H9 (cell line): ENCODE data around the gene ALG14. TPM values are rescaled to one million over a fixed set of nuclear protein-coding genes. Genes with fewer than 3 reads are reported as not detected.

Experiments
- DNase-seq: peaks from one replicate; pipeline ENCODE4 v3.0.0-alpha.2; 2017
- H2AFZ ChIP-seq: one replicate; pipeline ENCODE4 v1.6.1; 2013; ENCODE audit warnings: mild to moderate bottlenecking, low read length, control low read depth, moderate library complexity
- H2AK5ac ChIP-seq: 2 replicates; pipeline ENCODE4 v1.6.1; 2013; ENCODE audit warnings: low read length, control low read depth, mixed read lengths; ENCODE audit not compliant: insufficient read length
- H2BK120ac ChIP-seq: one replicate; pipeline ENCODE4 v1.6.1; 2013; ENCODE audit warnings: low read depth, mild to moderate bottlenecking, low read length, control low read depth, inconsistent platforms; ENCODE audit not compliant: poor library complexity, severe bottlenecking
- H2BK12ac ChIP-seq: 2 replicates; pipeline ENCODE4 v1.6.1; 2013; ENCODE audit warnings: low read length, control low read depth, mixed read lengths, low read depth; ENCODE audit not compliant: insufficient read length
- H2BK15ac ChIP-seq: 2 replicates; pipeline ENCODE4 v1.6.1; 2013; ENCODE audit warnings: low read depth, low read length, control low read depth
- H2BK20ac ChIP-seq: one replicate; pipeline ENCODE4 v1.6.1; 2013; ENCODE audit warnings: low read depth, mild to moderate bottlenecking, low read length, control low read depth, inconsistent platforms; ENCODE audit not compliant: poor library complexity, severe bottlenecking
- H2BK5ac ChIP-seq: 2 replicates; pipeline ENCODE4 v1.6.1; 2013; ENCODE audit warnings: low read length, control low read depth, mixed read lengths; ENCODE audit not compliant: insufficient read length
- H3K14ac ChIP-seq: 2 replicates; pipeline ENCODE4 v1.6.1; 2013; ENCODE audit warnings: low read length, control low read depth; ENCODE audit not compliant: insufficient read depth
- H3K18ac ChIP-seq: 2 replicates; pipeline ENCODE4 v1.6.1; 2013; ENCODE audit warnings: low read depth, mild to moderate bottlenecking, mixed read lengths, low read length, control low read depth; ENCODE audit not compliant: insufficient read length
- H3K23ac ChIP-seq: 2 replicates; pipeline ENCODE4 v1.6.1; 2013; ENCODE audit warnings: low read length, control low read depth, mixed read lengths, low read depth; ENCODE audit not compliant: insufficient read length
- H3K23me2 ChIP-seq: 2 replicates; pipeline ENCODE4 v1.6.1; 2013; ENCODE audit warnings: low read depth, mild to moderate bottlenecking, mixed read lengths, low read length, control low read depth; ENCODE audit not compliant: insufficient read length, poor library complexity, severe bottlenecking
- H3K27ac ChIP-seq: 2 replicates; pipeline ENCODE4 v1.5.1; 2013; ENCODE audit warnings: low read length, control low read depth, mixed read lengths, low read depth; ENCODE audit not compliant: insufficient read length
- H3K27me3 ChIP-seq: 2 replicates; pipeline ENCODE4 v1.6.1; 2013; ENCODE audit warnings: low read length, control low read depth, inconsistent platforms; ENCODE audit not compliant: insufficient read depth
- H3K4ac ChIP-seq: 2 replicates; pipeline ENCODE4 v1.6.1; 2013; ENCODE audit warnings: low read depth, mild to moderate bottlenecking, control low read depth, inconsistent platforms, low read length, moderate library complexity
- H3K4me1 ChIP-seq: 2 replicates; pipeline ENCODE4 v1.6.1; 2013; ENCODE audit warnings: low read length, control low read depth, inconsistent platforms; ENCODE audit not compliant: insufficient read depth
- H3K4me2 ChIP-seq: 2 replicates; pipeline ENCODE4 v1.6.1; 2013; ENCODE audit warnings: low read length, control low read depth, mixed read lengths; ENCODE audit not compliant: insufficient read length, insufficient read depth
- H3K56ac ChIP-seq: 2 replicates; pipeline ENCODE4 v1.6.1; 2013; ENCODE audit warnings: low read depth, mild to moderate bottlenecking, mixed read lengths, low read length, control low read depth; ENCODE audit not compliant: insufficient read length
- H3K79me1 ChIP-seq: 2 replicates; pipeline ENCODE4 v1.6.1; 2013; ENCODE audit warnings: low read depth, mild to moderate bottlenecking, moderate library complexity, low read length, control low read depth, inconsistent platforms; ENCODE audit not compliant: insufficient read depth, poor library complexity, severe bottlenecking
- H3K79me2 ChIP-seq: 2 replicates; pipeline ENCODE4 v1.6.1; 2013; ENCODE audit warnings: low read length, control low read depth, inconsistent platforms; ENCODE audit not compliant: insufficient read depth
- H3K9ac ChIP-seq: 2 replicates; pipeline ENCODE4 v1.6.1; 2013; ENCODE audit warnings: low read length, control low read depth, mixed read lengths; ENCODE audit not compliant: insufficient read length; ENCODE audit errors: extremely low read depth
- H3K9me3 ChIP-seq: one replicate; pipeline ENCODE4 v1.6.1; 2013; ENCODE audit warnings: low read depth, low read length, inconsistent platforms; ENCODE audit not compliant: control insufficient read depth
- H3T11ph ChIP-seq: one replicate; pipeline ENCODE4 v1.6.1; 2013; ENCODE audit warnings: mild to moderate bottlenecking, low read length, control low read depth, inconsistent platforms
- H4K20me1 ChIP-seq: one replicate; pipeline ENCODE4 v1.6.1; 2013; ENCODE audit not compliant: control insufficient read depth, insufficient read length, insufficient read depth
- H4K5ac ChIP-seq: 2 replicates; pipeline ENCODE4 v1.6.1; 2013; ENCODE audit warnings: low read depth, mild to moderate bottlenecking, mixed read lengths, low read length, control low read depth; ENCODE audit not compliant: insufficient read length
- H4K8ac ChIP-seq: replicated peaks from 2 replicates; pipeline ENCODE4 v1.6.1; 2013; ENCODE audit warnings: low read length, control low read depth, mixed read lengths, low read depth; ENCODE audit not compliant: insufficient read length
- H4K91ac ChIP-seq: 2 replicates; pipeline ENCODE4 v1.6.1; 2013; ENCODE audit warnings: low read depth, mild to moderate bottlenecking, moderate library complexity, mixed read lengths, low read length, control low read depth; ENCODE audit not compliant: insufficient read length
- H3K27ac Mint-ChIP-seq, 3 experiments: 2 replicates in 2 of 3; 3 replicates in 1 of 3; pipeline ENCODE4 v1.8.0; 2020 to 2021; ENCODE audit warnings: mixed read lengths in 3 of 3, mild to moderate bottlenecking in 1 of 3, moderate library complexity in 1 of 3
- H3K27me3 Mint-ChIP-seq: 2 replicates; pipeline ENCODE4 v1.8.0; 2021; ENCODE audit warnings: low read depth, mild to moderate bottlenecking, moderate library complexity, mixed read lengths
- H3K36me3 Mint-ChIP-seq, 3 experiments: 2 replicates in 2 of 3; 3 replicates in 1 of 3; pipeline ENCODE4 v1.8.0; 2020 to 2021; ENCODE audit warnings: low read depth in 3 of 3, mixed read lengths in 3 of 3; ENCODE audit not compliant: insufficient read depth in 1 of 3
- H3K4me1 Mint-ChIP-seq, 2 experiments: 2 replicates each; pipeline ENCODE4 v1.8.0; 2020; ENCODE audit warnings: mixed read lengths in 2 of 2
- H3K4me3 Mint-ChIP-seq, 2 experiments: 2 replicates in 1 of 2; 3 replicates in 1 of 2; pipeline ENCODE4 v1.8.0; 2020 to 2021; ENCODE audit warnings: mild to moderate bottlenecking in 2 of 2, mixed read lengths in 2 of 2, moderate library complexity in 1 of 2
- H3K9me3 Mint-ChIP-seq, 2 experiments: 2 replicates in 1 of 2; 3 replicates in 1 of 2; pipeline ENCODE4 v1.8.0; 2020; ENCODE audit warnings: mild to moderate bottlenecking in 2 of 2, mixed read lengths in 2 of 2, moderate library complexity in 1 of 2
- WGBS: extraction: QIAGEN DNeasy Blood & Tissue Kit; methylation state at CpG from one replicate; pipeline ENCODE4 v1.1.7; 2013; ENCODE audit warnings: missing lambda C conversion rate, low lambda C conversion rate, mixed read lengths; ENCODE audit not compliant: insufficient read length; ENCODE audit errors: extremely low coverage; 5-methylcytosine and 5-hydroxymethylcytosine counted together
- total RNA-seq: library from RNA; stranded (reverse); gene quantifications from 2 replicates; pipeline ENCODE4 v1.2.1, GENCODE V29; 2021
- TF ChIP-seq, protein P1 (sequence below): fragments of 200-600 bp; sonication (generic); conservative IDR thresholded peaks from 3 replicates; pipeline ENCODE4 v1.8.0; 2021; ENCODE audit warnings: antibody characterized with exemption, mild to moderate bottlenecking

The ALG14 gene
- total RNA-seq, 1 experiment from 2014 or later = 2.5 TPM

- no peak overlapping the region for H3K4me3 Mint-ChIP-seq
- Histone ChIP-seq H3K79me2 (no peaks in the 10 kb centered on the region), H3K27me3 (no peaks in the 10 kb centered on the region), H2BK120ac (no peak overlapping the region), H3K9me3 (no peaks in the 10 kb centered on the region), H3K79me1 (no peaks in the 10 kb centered on the region), H4K8ac (no peak overlapping the region), H3K14ac (no peak overlapping the region), H3T11ph (no peak overlapping the region), H3K4ac (no peak overlapping the region), H3K4me2 (no peak overlapping the region), H3K9ac (no peak overlapping the region), H2BK5ac (no peak overlapping the region), H3K56ac (no peak overlapping the region), H2BK12ac (no peak overlapping the region), H3K4me1 (no peaks in the 10 kb centered on the region), H3K23ac (no peak overlapping the region), H2BK15ac (no peak overlapping the region), H4K91ac (no peak overlapping the region), H3K18ac (no peak overlapping the region), H4K5ac (no peak overlapping the region), H2AK5ac (no peak overlapping the region), H2AFZ (no peak overlapping the region), H4K20me1 (no peaks in the 10 kb centered on the region), H2BK20ac (no peak overlapping the region), H3K23me2 (no peaks in the 10 kb centered on the region), H3K27ac (no peak overlapping the region)
- no peaks in the 10 kb centered on the region for H3K27me3 Mint-ChIP-seq
- H3K9me3 Mint-ChIP-seq = no peaks in the 10 kb centered on the region
- no peaks in the 10 kb centered on the region for H3K36me3 Mint-ChIP-seq
- H3K4me1 Mint-ChIP-seq = peaks cover 0 to 3% of the 10 kb centered on the region in 2 experiments; a peak in 2 of 4 replicates
- no peak for DNase-seq
- no peak overlapping the region for H3K27ac Mint-ChIP-seq
- TF ChIP-seq, protein P1, sequence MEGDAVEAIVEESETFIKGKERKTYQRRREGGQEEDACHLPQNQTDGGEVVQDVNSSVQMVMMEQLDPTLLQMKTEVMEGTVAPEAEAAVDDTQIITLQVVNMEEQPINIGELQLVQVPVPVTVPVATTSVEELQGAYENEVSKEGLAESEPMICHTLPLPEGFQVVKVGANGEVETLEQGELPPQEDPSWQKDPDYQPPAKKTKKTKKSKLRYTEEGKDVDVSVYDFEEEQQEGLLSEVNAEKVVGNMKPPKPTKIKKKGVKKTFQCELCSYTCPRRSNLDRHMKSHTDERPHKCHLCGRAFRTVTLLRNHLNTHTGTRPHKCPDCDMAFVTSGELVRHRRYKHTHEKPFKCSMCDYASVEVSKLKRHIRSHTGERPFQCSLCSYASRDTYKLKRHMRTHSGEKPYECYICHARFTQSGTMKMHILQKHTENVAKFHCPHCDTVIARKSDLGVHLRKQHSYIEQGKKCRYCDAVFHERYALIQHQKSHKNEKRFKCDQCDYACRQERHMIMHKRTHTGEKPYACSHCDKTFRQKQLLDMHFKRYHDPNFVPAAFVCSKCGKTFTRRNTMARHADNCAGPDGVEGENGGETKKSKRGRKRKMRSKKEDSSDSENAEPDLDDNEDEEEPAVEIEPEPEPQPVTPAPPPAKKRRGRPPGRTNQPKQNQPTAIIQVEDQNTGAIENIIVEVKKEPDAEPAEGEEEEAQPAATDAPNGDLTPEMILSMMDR = no peak
- no CpG with 5 or more reads among the region's 5 CpGs for WGBS
These were observed 22.8 kb downstream of the ALG14 start for GRCh38 chr1:95049935-95050334.
